ENCODE measurements around the gene DPYD.

DPYD gene

GRCh38 chr1:97051823-97052222, 869.0 kb downstream of the DPYD start:
- H3K4me3 Mint-ChIP-seq, result no peak overlapping the region
- peaks cover 0 to 3% of the 10 kb centered on the region in 2 donors for H3K4me1 Mint-ChIP-seq (ENCODE audit: low read depth in 2 of 2)
- no peak for DNase-seq
- no peak for ATAC-seq (replicated peaks)
- H3K36me3 Mint-ChIP-seq (ENCODE audit: insufficient read depth), result no peaks in the 10 kb centered on the region
- H3K27me3 Mint-ChIP-seq, result peaks cover 2 to 23% of the 10 kb centered on the region in 2 donors
- no peak overlapping the region for H3K27ac Mint-ChIP-seq
- H3K9me3 Mint-ChIP-seq, result peaks cover 0 to 7% of the 10 kb centered on the region in 2 donors

- Mint-ChIP-seq H3K27ac (no peak overlapping the region), H3K4me3 (no peak overlapping the region), H3K36me3 (ENCODE audit: insufficient read depth) (no peaks in the 10 kb centered on the region), H3K9me3 (no peaks in the 10 kb centered on the region), H3K27me3 (peaks cover 16 to 36% of the 10 kb centered on the region in 2 donors), H3K4me1 (ENCODE audit: low read depth in 2 of 2) (peaks cover 0 to 3% of the 10 kb centered on the region in 2 donors)
- no peak for ATAC-seq (replicated peaks)
- no peak for DNase-seq
Measured at GRCh38 chr1:97050506-97050905, 870.3 kb downstream of the DPYD start.

GRCh38 chr1:97047421-97047793, 873.4 kb downstream of the DPYD start:
- Mint-ChIP-seq H3K27ac (no peak overlapping the region), H3K9me3 (no peaks in the 10 kb centered on the region), H3K27me3 (peaks cover 26 to 36% of the 10 kb centered on the region in 2 donors), H3K36me3 (ENCODE audit: insufficient read depth) (peaks cover 4% of the 10 kb centered on the region), H3K4me3 (no peak overlapping the region), H3K4me1 (ENCODE audit: low read depth in 2 of 2) (peaks cover 0 to 3% of the 10 kb centered on the region in 2 donors)
- DNase-seq (no peak), ATAC-seq (replicated peaks) (no peak)

GRCh38 chr1:97046765-97047420, 873.9 kb downstream of the DPYD start:
- Mint-ChIP-seq H3K36me3 (ENCODE audit: insufficient read depth) (peaks cover 4% of the 10 kb centered on the region), H3K27me3 (peaks cover 26 to 36% of the 10 kb centered on the region in 2 donors), H3K4me1 (ENCODE audit: low read depth in 2 of 2) (peaks cover 0 to 3% of the 10 kb centered on the region in 2 donors), H3K9me3 (no peaks in the 10 kb centered on the region), H3K4me3 (no peak overlapping the region), H3K27ac (no peak overlapping the region)
- ATAC-seq (replicated peaks) (no peak), DNase-seq (no peak)

GRCh38 chr1:97044159-97044760, 876.6 kb downstream of the DPYD start:
- H3K36me3 Mint-ChIP-seq (ENCODE audit: insufficient read depth), result peaks cover 4% of the 10 kb centered on the region
- DNase-seq, result no peak
- H3K4me3 Mint-ChIP-seq, result no peak overlapping the region
- H3K27me3 Mint-ChIP-seq, result peaks cover 26% of the 10 kb centered on the region in 2 donors
- no peak overlapping the region for H3K27ac Mint-ChIP-seq
- peaks cover 3 to 5% of the 10 kb centered on the region in 2 donors for H3K9me3 Mint-ChIP-seq
- H3K4me1 Mint-ChIP-seq (ENCODE audit: low read depth in 2 of 2), result peaks cover 0 to 3% of the 10 kb centered on the region in 2 donors
- ATAC-seq (replicated peaks), result no peak

GRCh38 chr1:97042551-97042950, 878.3 kb downstream of the DPYD start:
- H3K4me3 Mint-ChIP-seq, result no peak overlapping the region
- peaks cover 5 to 8% of the 10 kb centered on the region in 2 donors for H3K9me3 Mint-ChIP-seq
- ATAC-seq (replicated peaks), result no peak
- peaks cover 4% of the 10 kb centered on the region for H3K36me3 Mint-ChIP-seq (ENCODE audit: insufficient read depth)
- no peak for DNase-seq
- no peak overlapping the region for H3K27ac Mint-ChIP-seq
- H3K4me1 Mint-ChIP-seq (ENCODE audit: low read depth in 2 of 2), result no peaks in the 10 kb centered on the region
- peaks cover 20 to 26% of the 10 kb centered on the region in 2 donors for H3K27me3 Mint-ChIP-seq

- H3K4me1 Mint-ChIP-seq (ENCODE audit: low read depth in 2 of 2), result no peaks in the 10 kb centered on the region
- no peak overlapping the region for H3K4me3 Mint-ChIP-seq
Measured at GRCh38 chr1:97041026-97041425, 879.8 kb downstream of the DPYD start.

GRCh38 chr1:97038410-97038809, 882.4 kb downstream of the DPYD start:
- no peak for ATAC-seq (replicated peaks)
- no peak for DNase-seq
- Mint-ChIP-seq H3K4me3 (no peak overlapping the region), H3K27me3 (peaks cover 0 to 11% of the 10 kb centered on the region in 2 donors), H3K36me3 (ENCODE audit: insufficient read depth) (peaks cover 1% of the 10 kb centered on the region), H3K4me1 (ENCODE audit: low read depth in 2 of 2) (peaks cover 0 to 2% of the 10 kb centered on the region in 2 donors), H3K9me3 (peaks cover 5 to 8% of the 10 kb centered on the region in 2 donors), H3K27ac (no peak overlapping the region)

More at GRCh38 chr1:97041026-97041425, 879.8 kb downstream of the DPYD start:
- DNase-seq (no peak), ATAC-seq (replicated peaks) (no peak)
- no peak overlapping the region for H3K27ac Mint-ChIP-seq
- peaks cover 4% of the 10 kb centered on the region for H3K36me3 Mint-ChIP-seq (ENCODE audit: insufficient read depth)
- H3K27me3 Mint-ChIP-seq, result peaks cover 9 to 16% of the 10 kb centered on the region in 2 donors
- peaks cover 5 to 8% of the 10 kb centered on the region in 2 donors for H3K9me3 Mint-ChIP-seq

- Mint-ChIP-seq H3K4me3 (no peak overlapping the region), H3K27ac (no peak overlapping the region), H3K4me1 (ENCODE audit: low read depth in 2 of 2) (peaks cover 0 to 2% of the 10 kb centered on the region in 2 donors), H3K36me3 (ENCODE audit: insufficient read depth) (no peaks in the 10 kb centered on the region), H3K9me3 (peaks cover 5 to 7% of the 10 kb centered on the region in 2 donors), H3K27me3 (peaks cover 0 to 7% of the 10 kb centered on the region in 2 donors)
- ATAC-seq (replicated peaks), result no peak
- DNase-seq, result no peak
Measured at GRCh38 chr1:97034651-97035050, 886.2 kb downstream of the DPYD start.

GRCh38 chr1:97033949-97034348, 886.9 kb downstream of the DPYD start:
- H3K27me3 Mint-ChIP-seq, result peaks cover 0 to 7% of the 10 kb centered on the region in 2 donors
- H3K4me3 Mint-ChIP-seq, result no peak overlapping the region
- H3K4me1 Mint-ChIP-seq (ENCODE audit: low read depth in 2 of 2), result peaks cover 0 to 2% of the 10 kb centered on the region in 2 donors
- no peak for ATAC-seq (replicated peaks)
- no peak for DNase-seq
- no peaks in the 10 kb centered on the region for H3K36me3 Mint-ChIP-seq (ENCODE audit: insufficient read depth)
- H3K27ac Mint-ChIP-seq, result no peak overlapping the region
- peaks cover under 1 to 5% of the 10 kb centered on the region in 2 donors for H3K9me3 Mint-ChIP-seq
